Kidney (tissue), 14 donors: ENCODE data around the gene KIRREL3. TPM values are rescaled to one million over a fixed set of nuclear protein-coding genes. Genes with fewer than 3 reads are reported as not detected.

Experiments
- DNase-seq, 5 donors: peaks; one replicate each; pipeline ENCODE4 v3.0.0-alpha.2; 2013 to 2020
- FAIRE-seq: peaks from 2 replicates; lab custom pipeline; 2012; peaks lifted over from hg19 to GRCh38; lab: Jason Lieb, UNC
- H3K27ac ChIP-seq, 2 donors: one replicate each; pipeline ENCODE4 v1.7.0; 2013; ENCODE audit warnings: low read depth in 2 of 2, low read length in 2 of 2, inconsistent platforms in 1 of 2
- H3K27me3 ChIP-seq: one replicate; pipeline ENCODE4 v1.7.1; 2013; ENCODE audit warnings: low read length, inconsistent platforms; ENCODE audit not compliant: control insufficient read depth, insufficient read depth
- H3K36me3 ChIP-seq, 3 donors: one replicate each; pipeline versions ENCODE4 v1.7.0 to v1.7.1; 2013; ENCODE audit warnings: low read length in 3 of 3, control low read depth in 1 of 3, inconsistent platforms in 1 of 3; ENCODE audit not compliant: insufficient read depth in 3 of 3, control insufficient read depth in 2 of 3
- H3K4me1 ChIP-seq, 3 donors: one replicate each; pipeline versions ENCODE4 v1.7.0 to v1.7.1; 2013; ENCODE audit warnings: low read length in 3 of 3, inconsistent platforms in 1 of 3, low read depth in 1 of 3; ENCODE audit not compliant: control insufficient read depth in 2 of 3, insufficient read depth in 2 of 3
- H3K4me3 ChIP-seq, 3 donors: one replicate each; pipeline versions ENCODE4 v1.7.0 to v1.8.1; 2013; ENCODE audit warnings: low read length in 3 of 3, control low read depth in 1 of 3, inconsistent platforms in 1 of 3
- H3K9ac ChIP-seq, 3 donors: one replicate each; pipeline versions ENCODE4 v1.7.0 to v1.7.1; 2013; ENCODE audit warnings: low read length in 3 of 3, control low read depth in 1 of 3, inconsistent platforms in 1 of 3
- H3K9me3 ChIP-seq, 3 donors: one replicate each; pipeline versions ENCODE4 v1.7.0 to v1.7.1; 2013; ENCODE audit warnings: low read length in 3 of 3, control low read depth in 1 of 3, inconsistent platforms in 1 of 3; ENCODE audit not compliant: control insufficient read depth in 2 of 3, insufficient read depth in 1 of 3
- CTCF ChIP-seq: IDR thresholded peaks from 3 replicates; pipeline ENCODE4 v1.5.1; 2012; ENCODE audit warnings: mild to moderate bottlenecking, moderate library complexity, borderline replicate concordance; ENCODE audit not compliant: insufficient read depth; ENCODE audit errors: extremely low read depth
- intact Hi-C: fragments of 100-400 bp; cut with DNase I; formaldehyde crosslinking; loops from one replicate; pipeline ENCODE4 v1.11.1; 2022
- polyA plus RNA-seq: library from polyadenylated mRNA; stranded (reverse); fragments of 350-450 nt; fragmentation: Illumina TruSeq; extraction: RNeasy Lipid Tissue Mini Kit (QIAGEN cat#74804); gene quantifications from one replicate; pipeline ENCODE4 v1.2.3, GENCODE V29; 2014; ENCODE audit warnings: low read depth, low replicate concordance; ENCODE audit not compliant: insufficient read depth
- total RNA-seq: library from RNA; stranded (reverse); fragmentation: NEBNext Ultra II Directional; extraction: Animal tissue kit (Norgen Biotek cat#: 25700); gene quantifications from one replicate; pipeline ENCODE4 v1.2.1, GENCODE V29; 2021
- donor health status: control.
- donor health status: control.
- donor health status: control.
- donor health status: control.
- donor health status: control.
- donor health status: DM: yes; HTN: yes; CAD: no.
- donor health status: Normal renal cell carcinoma (clear cell type).

The KIRREL3 gene
- total and polyA plus RNA-seq, 2 donors from 2014 or later = 0.19 to 0.22 TPM

DNA sequence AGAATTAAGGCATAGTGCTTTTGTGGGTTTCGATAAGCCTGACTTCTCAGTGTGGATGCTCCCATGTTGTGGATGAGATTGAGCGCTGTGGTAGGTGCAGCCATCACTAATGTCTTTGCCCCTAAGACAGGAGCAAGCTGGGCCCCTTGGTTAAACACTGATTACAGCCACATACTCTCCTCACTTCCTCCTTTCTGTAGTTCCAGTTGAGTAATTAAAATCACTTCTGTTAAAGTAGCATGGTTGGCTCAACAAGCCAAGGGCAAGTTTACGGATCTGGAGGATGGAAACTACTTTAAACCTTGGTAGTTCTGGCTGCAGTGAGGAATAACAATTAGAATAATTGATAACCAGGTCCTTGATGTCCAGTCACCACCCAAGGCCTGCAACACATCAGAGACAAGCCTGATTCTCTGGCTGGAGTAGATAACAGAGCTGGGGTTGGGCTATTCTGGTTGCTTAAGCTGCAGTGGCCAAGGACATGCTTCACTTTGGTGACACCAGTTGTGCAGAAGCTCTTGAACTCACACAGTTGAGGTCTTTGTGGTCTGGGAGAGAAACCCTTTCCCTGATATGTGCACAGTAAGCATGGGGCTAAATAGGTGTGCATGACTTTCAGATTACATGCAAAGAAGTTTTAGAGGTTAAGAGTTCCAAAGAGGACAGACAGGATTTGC lies 81.3 kb downstream of the KIRREL3 start:
- Histone ChIP-seq H3K4me1 (no peaks in the 10 kb centered on the region), H3K4me3 (no peak overlapping the region), H3K9ac (no peak overlapping the region), H3K27me3 (no peaks in the 10 kb centered on the region), H3K27ac (no peak overlapping the region), H3K9me3 (no peaks in the 10 kb centered on the region), H3K36me3 (no peaks in the 10 kb centered on the region)
- intact Hi-C loops = no loop called here
- TF ChIP-seq CTCF = no peak
- no peak for DNase-seq
- FAIRE-seq = no peak

DNA sequence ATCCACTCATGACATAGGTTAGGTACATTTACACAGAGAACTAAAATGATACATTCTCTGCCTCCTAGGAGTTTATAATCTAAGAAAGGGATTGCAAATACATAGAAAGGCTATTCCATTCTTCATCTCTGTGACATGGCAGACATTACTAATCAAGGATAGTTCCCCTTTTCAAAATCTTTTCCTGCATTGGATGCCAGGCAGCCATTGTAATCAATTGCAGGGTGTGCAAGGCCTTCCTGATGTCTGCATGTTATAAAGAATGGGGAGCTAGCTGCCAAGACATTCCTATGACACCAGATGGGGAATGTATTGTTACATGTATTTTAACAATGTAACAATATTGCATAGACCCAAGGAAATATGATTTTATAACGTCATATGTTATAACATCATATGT lies 82.0 kb downstream of the KIRREL3 start:
- no peaks in the 10 kb centered on the region for H3K27me3 ChIP-seq
- intact Hi-C loops = no loop called here
- H3K4me3 ChIP-seq = no peak overlapping the region

GRCh38 chr11:126917531-126918204 lies 82.9 kb downstream of the KIRREL3 start:
- Histone ChIP-seq H3K4me3 (no peak overlapping the region), H3K9ac (no peak overlapping the region), H3K9me3 (no peaks in the 10 kb centered on the region), H3K36me3 (no peaks in the 10 kb centered on the region), H3K27ac (no peak overlapping the region), H3K4me1 (no peaks in the 10 kb centered on the region), H3K27me3 (no peaks in the 10 kb centered on the region)
- TF ChIP-seq CTCF = no peak
- intact Hi-C loops = no loop called here
- FAIRE-seq = no peak
- DNase-seq = no peak

More for the DNA sequence above, 82.0 kb downstream of the KIRREL3 start:
- H3K36me3 ChIP-seq = no peaks in the 10 kb centered on the region
- DNase-seq (no peak), FAIRE-seq (no peak)
- no peak for TF ChIP-seq CTCF
- H3K27ac ChIP-seq = no peak overlapping the region
- no peaks in the 10 kb centered on the region for H3K4me1 ChIP-seq
- no peak overlapping the region for H3K9ac ChIP-seq
- H3K9me3 ChIP-seq = no peaks in the 10 kb centered on the region
